T47D (cell line): Measurements from ENCODE around the gene ADSS2.

Experiments used
- DNase-seq, 2 experiments: peaks; one replicate each; pipeline versions ENCODE4 v3.0.0 to v3.0.0-alpha.2; 2011 to 2012; ENCODE audit warnings: low read depth in 1 of 2, low spot score in 1 of 2
- JUND ChIP-seq: IDR thresholded peaks from 2 replicates; pipeline ENCODE4 v1.6.1; 2012; ENCODE audit warnings: low read depth
- in situ Hi-C: cut with HindIII; loops from 2 replicates; pipeline ENCODE4 v1.10.0; 2016; ENCODE audit warnings: low sequenced_read_pairs, low pct_unique_long_range_greater_than_20kb

ADSS2 gene

DNA sequence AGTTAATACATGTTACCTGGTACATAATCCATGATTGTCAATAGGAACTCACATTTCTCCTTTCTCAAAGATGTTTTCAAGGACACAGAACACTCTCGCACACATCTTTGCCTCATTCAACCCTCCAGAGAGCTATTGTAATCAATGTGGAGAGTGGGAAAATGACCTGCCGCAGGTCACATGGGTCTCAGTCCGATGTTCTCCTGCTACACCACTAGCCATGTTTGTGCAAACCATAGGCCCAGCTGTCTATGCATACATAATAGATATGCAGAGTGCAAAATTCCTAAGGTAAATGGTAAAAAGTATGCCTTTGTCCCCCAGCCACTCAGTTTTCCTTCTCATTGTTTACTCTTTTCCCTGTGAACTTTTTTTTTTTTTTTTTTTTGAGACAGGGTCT is 89.2 kb downstream of the ADSS2 start:
- DNase-seq, result no peak
- in situ Hi-C loops, result no loop called here
- no peak for TF ChIP-seq JUND

DNA sequence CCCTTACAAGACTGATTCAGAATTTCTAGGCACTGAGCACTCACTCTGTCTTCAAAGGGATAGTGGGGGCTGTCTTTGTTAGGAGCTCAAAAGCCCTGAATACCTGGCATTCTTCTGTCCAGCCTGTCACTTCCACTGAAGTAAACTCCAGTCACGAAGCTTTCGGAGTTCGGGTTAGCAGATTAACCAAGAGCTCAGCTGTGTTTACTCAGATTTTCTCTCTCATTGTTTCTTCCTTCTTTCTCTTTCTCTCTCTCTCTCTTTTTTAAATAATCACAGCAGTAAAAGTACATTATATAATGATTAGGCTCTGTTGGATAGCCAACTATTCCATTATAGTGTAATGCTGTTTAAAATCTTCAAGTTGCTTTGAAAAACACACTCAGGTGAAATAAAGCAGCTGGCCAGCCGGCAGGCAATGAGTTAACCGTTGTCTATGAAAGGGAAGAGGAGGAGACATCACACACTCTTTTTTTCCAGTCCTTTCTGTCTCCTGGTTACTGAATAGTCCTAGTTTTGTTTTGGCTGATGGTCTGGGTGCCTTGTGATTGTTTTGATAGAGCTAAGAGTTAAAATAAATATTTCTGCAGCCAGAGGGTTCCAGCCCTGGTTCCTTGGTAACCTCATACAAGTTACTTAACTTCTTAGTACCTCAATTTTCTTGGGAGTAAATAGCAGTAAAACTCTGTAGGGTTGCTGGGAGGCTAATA is 89.8 kb downstream of the ADSS2 start:
- peak; percentile 16 to 36 for DNase-seq

More for the DNA sequence above, 89.8 kb downstream of the ADSS2 start:
- no peak for TF ChIP-seq JUND
- in situ Hi-C loops, result no loop called here
